ENCODE results near the gene OSTF1.

The OSTF1 gene

DNA sequence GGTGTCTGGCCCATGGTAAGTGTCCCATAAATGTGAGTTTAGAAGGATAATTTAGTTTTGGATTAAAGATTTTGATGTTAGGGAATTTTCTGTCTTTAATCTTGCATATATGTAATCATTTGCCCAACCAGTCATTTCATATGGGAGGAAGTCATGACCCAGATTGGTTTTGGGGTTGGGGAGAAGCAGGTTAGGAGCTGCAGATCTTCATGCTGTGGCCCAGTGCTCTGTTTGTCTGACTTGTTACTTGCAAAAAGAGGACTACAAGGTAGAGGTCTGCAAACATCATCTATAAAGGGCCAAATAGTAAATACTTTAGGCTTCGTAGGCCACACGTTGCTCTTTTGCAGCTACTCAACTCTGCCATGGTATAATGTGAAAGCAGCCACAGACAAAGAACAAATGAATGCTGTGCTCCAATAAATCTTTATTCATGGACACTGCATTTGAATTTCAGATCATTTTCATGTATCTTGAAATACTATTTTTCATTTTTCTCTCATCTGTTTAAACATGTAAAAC, 16.8 kb downstream of the OSTF1 start:
- TF ChIP-seq, protein P1, sequence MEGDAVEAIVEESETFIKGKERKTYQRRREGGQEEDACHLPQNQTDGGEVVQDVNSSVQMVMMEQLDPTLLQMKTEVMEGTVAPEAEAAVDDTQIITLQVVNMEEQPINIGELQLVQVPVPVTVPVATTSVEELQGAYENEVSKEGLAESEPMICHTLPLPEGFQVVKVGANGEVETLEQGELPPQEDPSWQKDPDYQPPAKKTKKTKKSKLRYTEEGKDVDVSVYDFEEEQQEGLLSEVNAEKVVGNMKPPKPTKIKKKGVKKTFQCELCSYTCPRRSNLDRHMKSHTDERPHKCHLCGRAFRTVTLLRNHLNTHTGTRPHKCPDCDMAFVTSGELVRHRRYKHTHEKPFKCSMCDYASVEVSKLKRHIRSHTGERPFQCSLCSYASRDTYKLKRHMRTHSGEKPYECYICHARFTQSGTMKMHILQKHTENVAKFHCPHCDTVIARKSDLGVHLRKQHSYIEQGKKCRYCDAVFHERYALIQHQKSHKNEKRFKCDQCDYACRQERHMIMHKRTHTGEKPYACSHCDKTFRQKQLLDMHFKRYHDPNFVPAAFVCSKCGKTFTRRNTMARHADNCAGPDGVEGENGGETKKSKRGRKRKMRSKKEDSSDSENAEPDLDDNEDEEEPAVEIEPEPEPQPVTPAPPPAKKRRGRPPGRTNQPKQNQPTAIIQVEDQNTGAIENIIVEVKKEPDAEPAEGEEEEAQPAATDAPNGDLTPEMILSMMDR (IDR thresholded peaks at IDR 0.05; ENCODE audit: low read depth, low read length) = no peak
- no peak for DNase-seq (ENCODE audit: low read depth in 2 of 2)
- no peak overlapping the region for H3K4me3 ChIP-seq (replicated peaks in 1 of 2; ENCODE audit: low read depth in 2 of 2, low read length in 2 of 2)

DNA sequence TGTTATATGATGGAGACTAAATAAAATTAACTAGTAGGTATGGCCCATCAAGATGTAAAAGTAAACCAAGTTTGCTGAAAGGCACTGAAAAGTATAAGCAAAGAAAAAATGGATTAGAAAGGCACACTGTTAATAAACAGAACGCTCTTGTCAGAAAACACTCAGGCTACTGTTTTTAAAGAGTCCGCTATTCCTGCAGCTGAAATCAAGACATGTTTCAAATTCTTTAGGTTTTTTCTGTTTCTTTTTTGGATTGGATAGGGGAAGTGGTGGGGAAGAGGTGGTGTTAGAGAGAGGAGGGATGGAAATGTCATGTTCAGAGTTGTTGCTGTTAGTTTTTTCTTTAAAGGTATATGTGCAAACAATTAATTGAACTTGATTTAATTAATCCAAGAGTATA, 17.5 kb downstream of the OSTF1 start:
- H3K4me3 ChIP-seq (replicated peaks in 1 of 2; ENCODE audit: low read depth in 2 of 2, low read length in 2 of 2) = no peak overlapping the region
- TF ChIP-seq, protein P1 (IDR thresholded peaks at IDR 0.05; ENCODE audit: low read depth, low read length) = no peak
- DNase-seq (ENCODE audit: low read depth in 2 of 2) = peak in 1 of 2 donors; percentile 56

DNA sequence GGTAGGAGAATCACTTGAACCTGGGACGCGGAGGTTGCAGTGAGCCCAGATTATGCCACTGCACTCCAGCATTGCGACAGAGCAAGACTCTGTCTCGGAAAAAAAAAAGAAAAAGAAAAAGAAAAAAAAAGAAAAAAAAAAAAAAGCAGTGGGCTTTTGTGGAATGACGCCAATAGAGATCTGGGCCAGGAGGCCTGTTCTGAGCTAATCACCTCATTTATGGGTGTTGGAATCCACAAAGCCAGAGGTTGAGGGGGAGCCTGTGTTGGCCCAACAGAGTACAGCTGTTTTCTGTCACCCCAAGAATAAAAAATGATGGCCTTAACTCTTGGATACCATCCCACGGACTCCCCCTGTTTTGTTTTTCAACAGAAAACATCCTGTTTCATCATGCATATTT, 18.5 kb downstream of the OSTF1 start:
- peak; percentile 38 to 84 for DNase-seq (ENCODE audit: low read depth in 2 of 2)
- TF ChIP-seq, protein P1 (IDR thresholded peaks at IDR 0.05; ENCODE audit: low read depth, low read length) = no peak
- H3K4me3 ChIP-seq (replicated peaks in 1 of 2; ENCODE audit: low read depth in 2 of 2, low read length in 2 of 2) = no peak overlapping the region

DNA sequence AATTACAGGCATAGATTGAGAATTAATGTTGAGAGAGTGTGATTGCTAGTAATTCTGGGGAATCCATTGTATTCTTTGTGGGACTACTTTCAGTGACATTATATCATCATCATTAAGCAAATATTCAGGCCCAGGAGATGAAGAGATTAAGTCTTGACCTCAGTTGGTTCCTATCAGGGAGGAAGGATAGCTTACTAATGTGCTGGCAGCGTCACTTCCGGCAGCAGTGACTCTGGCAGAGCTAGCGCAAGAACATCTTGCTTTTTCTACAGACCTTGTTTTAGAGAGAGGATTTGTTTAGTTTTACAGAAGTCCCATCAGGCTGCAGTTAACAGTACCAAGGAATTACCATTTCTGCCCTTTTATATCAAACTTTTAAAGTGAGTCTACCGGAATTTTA, 20.3 kb downstream of the OSTF1 start:
- DNase-seq (ENCODE audit: low read depth in 2 of 2) = peak; percentile 83 to 84
- no peak overlapping the region for H3K4me3 ChIP-seq (replicated peaks in 1 of 2; ENCODE audit: low read depth in 2 of 2, low read length in 2 of 2)
- TF ChIP-seq, protein P1 (IDR thresholded peaks at IDR 0.05; ENCODE audit: low read depth, low read length) = no peak

DNA sequence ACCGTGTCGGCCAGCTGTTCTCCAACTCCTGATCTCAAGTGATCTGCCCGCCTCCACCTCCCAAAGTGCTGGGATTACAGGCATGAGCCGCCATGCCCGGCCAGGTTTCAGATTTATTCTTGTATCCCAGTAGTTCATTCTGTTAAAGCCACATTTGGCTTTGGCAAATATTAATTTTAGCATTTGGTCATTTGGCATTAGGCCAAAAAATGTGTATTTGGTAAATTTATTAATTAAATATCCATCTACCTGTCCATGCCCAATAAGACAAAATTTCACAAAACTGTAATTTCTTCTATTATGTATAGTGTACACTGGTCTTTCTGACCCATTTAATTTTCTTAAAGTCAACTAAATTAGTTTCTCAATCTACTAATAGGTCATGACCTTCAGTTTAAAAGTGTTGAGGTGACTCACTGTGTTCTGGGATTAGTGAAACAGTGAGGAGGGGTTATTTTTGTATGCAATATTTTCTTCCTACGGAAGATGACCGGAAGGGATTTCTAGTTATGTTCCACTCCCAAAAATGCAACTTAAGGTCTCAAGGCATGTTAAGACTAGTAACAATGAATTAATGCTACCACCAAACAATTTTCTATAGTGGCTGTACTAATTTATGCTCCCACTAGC, 21.0 kb downstream of the OSTF1 start:
- no peak overlapping the region for H3K4me3 ChIP-seq (replicated peaks in 1 of 2; ENCODE audit: low read depth in 2 of 2, low read length in 2 of 2)
- DNase-seq (ENCODE audit: low read depth in 2 of 2) = peak in 1 of 2 donors; percentile 36
- TF ChIP-seq, protein P1 (IDR thresholded peaks at IDR 0.05; ENCODE audit: low read depth, low read length) = no peak

DNA sequence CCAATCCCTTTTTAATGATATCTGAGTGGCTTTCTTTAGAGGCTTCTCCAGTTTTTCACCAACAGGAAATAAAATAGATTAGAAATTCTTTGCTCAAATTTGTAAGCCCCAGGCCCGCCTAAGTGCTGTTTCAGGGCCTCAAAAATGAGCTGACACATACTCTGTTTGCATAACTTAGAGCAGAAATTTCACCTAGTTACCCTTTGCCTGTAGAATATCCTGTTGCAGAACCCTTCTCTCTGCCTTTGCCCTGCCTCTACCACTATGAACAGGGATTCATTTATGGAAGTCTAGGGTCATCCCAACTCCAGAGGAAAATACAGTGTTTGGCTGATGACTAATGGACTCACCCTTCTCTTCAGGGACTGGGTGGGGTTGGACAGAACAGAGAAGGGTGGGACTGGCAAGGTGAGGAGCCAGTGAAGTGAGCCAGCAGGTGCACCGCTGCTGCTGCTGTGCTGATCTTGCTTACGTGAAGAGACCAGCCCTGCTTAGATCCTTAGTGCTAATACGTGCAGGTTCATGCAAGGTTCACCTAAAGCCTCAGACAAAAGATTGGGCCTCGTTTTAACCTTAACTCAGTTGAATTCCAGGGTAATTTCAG, 22.8 kb downstream of the OSTF1 start:
- no peak overlapping the region for H3K4me3 ChIP-seq (replicated peaks in 1 of 2; ENCODE audit: low read depth in 2 of 2, low read length in 2 of 2)
- TF ChIP-seq, protein P1 (IDR thresholded peaks at IDR 0.05; ENCODE audit: low read depth, low read length) = no peak
- no peak for DNase-seq (ENCODE audit: low read depth in 2 of 2)

Data from cardiac fibroblast (primary cell).